K562 (cell line): ENCODE measurements around the gene TMCO1. TPM values are rescaled to one million over a fixed set of nuclear protein-coding genes. Genes with fewer than 3 reads are reported as not detected.
A peak's percentile ranks its signal among the peaks of the same experiment; 100 is the strongest.

Experiments
- AFF1 ChIP-seq, 2 experiments: fragments of 450-650 bp; IDR thresholded peaks; 2 replicates each; pipeline ENCODE4 v1.6.1; 2018; ENCODE audit warnings: mild to moderate bottlenecking in 2 of 2, low read depth in 1 of 2; ENCODE audit not compliant: partially characterized antibody in 2 of 2
- ATF7 ChIP-seq: fragments of 450-650 bp; IDR thresholded peaks from 2 replicates; pipeline ENCODE4 v1.7.1; 2014; ENCODE audit warnings: mild to moderate bottlenecking, moderate library complexity
- CEBPZ ChIP-seq: fragments of 150-350 bp; IDR thresholded peaks from 2 replicates; pipeline ENCODE4 v1.6.1; 2014; ENCODE audit warnings: low read depth, mild to moderate bottlenecking, low read length, borderline replicate concordance
- HDAC3 ChIP-seq: fragments of 450-650 bp; IDR thresholded peaks from 2 replicates; pipeline ENCODE4 v1.6.1; 2018; ENCODE audit warnings: borderline replicate concordance, mild to moderate bottlenecking, moderate library complexity; ENCODE audit not compliant: partially characterized antibody
- IRF2 ChIP-seq: sonication (generic); formaldehyde crosslinking; IDR thresholded peaks from 2 replicates; pipeline ENCODE4 v1.8.1; 2022; ENCODE audit warnings: mild to moderate bottlenecking, missing genetic modification reagents
- MEIS2 ChIP-seq: fragments of 450-650 bp; IDR thresholded peaks from 2 replicates; pipeline ENCODE4 v1.6.1; 2014; ENCODE audit warnings: mild to moderate bottlenecking; ENCODE audit not compliant: partially characterized antibody
- NR3C1 ChIP-seq: sonication (generic); formaldehyde crosslinking; IDR thresholded peaks from 2 replicates; pipeline ENCODE4 v1.8.1; 2022; ENCODE audit warnings: missing genetic modification reagents
- TAF1 ChIP-seq: IDR thresholded peaks from 2 replicates; pipeline ENCODE4 v1.6.1; 2011; ENCODE audit warnings: mild to moderate bottlenecking, low read length, moderate library complexity; ENCODE audit not compliant: insufficient read depth, control insufficient read depth, severe bottlenecking; ENCODE audit errors: extremely low read depth
- TFAP4 ChIP-seq: sonication (generic); formaldehyde crosslinking; IDR thresholded peaks from 2 replicates; pipeline ENCODE4 v1.8.0; 2022; ENCODE audit warnings: missing genetic modification reagents, mild to moderate bottlenecking, moderate library complexity, borderline replicate concordance
- THAP7 ChIP-seq: fragments of 250-450 bp; sonication (Bioruptor Pico); IDR thresholded peaks from 2 replicates; pipeline ENCODE4 v1.5.0; 2021
- USF1 ChIP-seq: sonication (generic); formaldehyde crosslinking; IDR thresholded peaks from 2 replicates; pipeline ENCODE4 v1.9.0; 2022; ENCODE audit warnings: mild to moderate bottlenecking, missing genetic modification reagents
- ZNF695 ChIP-seq: fragments of 450-650 bp; formaldehyde crosslinking; IDR thresholded peaks from 2 replicates; pipeline ENCODE4 v1.4.0; 2020; ENCODE audit warnings: mild to moderate bottlenecking, moderate library complexity
- ZNF696 ChIP-seq: fragments of 250-450 bp; sonication (Bioruptor Pico); conservative IDR thresholded peaks from 2 replicates; pipeline ENCODE4 v1.4.0; 2020; ENCODE audit warnings: mild to moderate bottlenecking, moderate library complexity
- polyA plus RNA-seq, 8 experiments: library from polyadenylated mRNA; depleted of rRNA in 4 of 8; stranded (reverse) in 5 of 8; unstranded in 3 of 8; fragments of >200 nt; fragmentation: Nextera tagmentation in 2 of 8; fragmentation: Illumina TruSeq in 1 of 8; extraction: Ambion mirVana in 2 of 8; extraction: Trizol in 1 of 8; gene quantifications; 2 replicates each; pipeline versions ENCODE4 v1.2.1 to v1.2.3, GENCODE V29; 2011 to 2014; ENCODE audit warnings: inconsistent platforms in 1 of 8, missing spikeins in 1 of 8
- total RNA-seq, 7 experiments: library from RNA; depleted of rRNA in 6 of 7; stranded (reverse); fragments of >200 nt in 6 of 7; fragmentation: Illumina TruSeq in 2 of 7; extraction: Trizol in 2 of 7; gene quantifications; 2 replicates each; pipeline versions ENCODE4 v1.2.1 to v1.2.3, GENCODE V29; 2011 to 2021; ENCODE audit warnings: low replicate concordance in 1 of 7

TMCO1 gene
- total and polyA plus RNA-seq, 9 of the 15 experiments (the other 6 are each of a cell fraction or from before 2014, with no cell fraction given): 69.3 to 561 (median 175) TPM

GRCh38 chr1:165768513-165769394, at the start of gene TMCO1 (continued):
- TF ChIP-seq CEBPZ: no peak
- no peak for TF ChIP-seq ZNF696 (CRISPR knock-in tag)
- TF ChIP-seq AFF1 (IDR thresholded peaks at IDR 0.05; ENCODE audit: low read depth in 1 of 2, partially characterized antibody in 2 of 2): peak in 1 of 2 experiments; percentile 44
- TF ChIP-seq TAF1: peak; percentile 97
- TF ChIP-seq HDAC3: peak; percentile 59
- TF ChIP-seq ZNF695: no peak
- no peak for TF ChIP-seq IRF2 (CRISPR knock-in tag)
- TF ChIP-seq NR3C1 (CRISPR knock-in tag): no peak
- TF ChIP-seq ATF7: peak; percentile 82
- no peak for TF ChIP-seq THAP7 (CRISPR knock-in tag)
- peak; percentile 57 for TF ChIP-seq MEIS2
- no peak for TF ChIP-seq USF1 (CRISPR knock-in tag)
- peak; percentile 90 for TF ChIP-seq TFAP4 (CRISPR knock-in tag)
